RWPE1 (cell line): ENCODE measurements around the gene CARF.

Experiments used
- CTCF ChIA-PET: fragments of 350-600 bp; sonication (Branson Sonifier 250); formaldehyde crosslinking; extraction: SDS; loops from one replicate; lab custom pipeline; 2021; lab: Yijun Ruan, JAX
- POLR2A ChIA-PET: fragments of 400-600 bp; formaldehyde crosslinking; extraction: SDS; loops from one replicate; lab custom pipeline; 2020; ENCODE audit warnings: antibody characterized with exemption; ENCODE audit not compliant: low non-redundant PET; lab: Yijun Ruan, JAX
- DNase-seq: peaks from one replicate; pipeline ENCODE4 v3.0.0; 2012; ENCODE audit warnings: low spot score
- H3K27ac ChIP-seq: fragments of 450-650 bp; 2 replicates; pipeline ENCODE4 v1.5.1; 2017
- CTCF ChIP-seq: fragments of 450-650 bp; conservative IDR thresholded peaks from 2 replicates; pipeline ENCODE4 v1.5.1; 2017; ENCODE audit warnings: low read depth, mild to moderate bottlenecking

The CARF gene

GRCh38 chr2:202911512-202912341 lies at the start of gene CARF, which contains the start of gene WDR12:
CARF (plus strand) TSS chr2:202912275; CDS start chr2:202941903, 29,628 bp downstream.
WDR12 (minus strand) TSS chr2:202911673; CDS start chr2:202911476, 197 bp downstream.
- DNase-seq, result peak; percentile 92
- no peak for TF ChIP-seq CTCF
- H3K27ac ChIP-seq, result peak within 1 kb of the TSS; percentile 94
- CTCF ChIA-PET, result interaction anchor here (0.6 to 0.7 kb wide), 2 partner anchors 212 to 399 kb away, joined by 3 read pairs; no protein-coding TSS in a partner anchor
- POLR2A ChIA-PET, result no interaction called here

GRCh38 chr2:202870431-202871299 lies 41.4 kb upstream of the CARF start:
- peak overlapping the region; percentile 70 for H3K27ac ChIP-seq
- peak; percentile 81 for DNase-seq
- ChIA-PET POLR2A (no interaction called here), CTCF (interaction anchor here (0.6 to 1.5 kb wide), 4 partner anchors 10 to 297 kb away, joined by 3 to 5 read pairs (median 4); no protein-coding TSS in a partner anchor)
- peak; percentile 55 for TF ChIP-seq CTCF

DNA sequence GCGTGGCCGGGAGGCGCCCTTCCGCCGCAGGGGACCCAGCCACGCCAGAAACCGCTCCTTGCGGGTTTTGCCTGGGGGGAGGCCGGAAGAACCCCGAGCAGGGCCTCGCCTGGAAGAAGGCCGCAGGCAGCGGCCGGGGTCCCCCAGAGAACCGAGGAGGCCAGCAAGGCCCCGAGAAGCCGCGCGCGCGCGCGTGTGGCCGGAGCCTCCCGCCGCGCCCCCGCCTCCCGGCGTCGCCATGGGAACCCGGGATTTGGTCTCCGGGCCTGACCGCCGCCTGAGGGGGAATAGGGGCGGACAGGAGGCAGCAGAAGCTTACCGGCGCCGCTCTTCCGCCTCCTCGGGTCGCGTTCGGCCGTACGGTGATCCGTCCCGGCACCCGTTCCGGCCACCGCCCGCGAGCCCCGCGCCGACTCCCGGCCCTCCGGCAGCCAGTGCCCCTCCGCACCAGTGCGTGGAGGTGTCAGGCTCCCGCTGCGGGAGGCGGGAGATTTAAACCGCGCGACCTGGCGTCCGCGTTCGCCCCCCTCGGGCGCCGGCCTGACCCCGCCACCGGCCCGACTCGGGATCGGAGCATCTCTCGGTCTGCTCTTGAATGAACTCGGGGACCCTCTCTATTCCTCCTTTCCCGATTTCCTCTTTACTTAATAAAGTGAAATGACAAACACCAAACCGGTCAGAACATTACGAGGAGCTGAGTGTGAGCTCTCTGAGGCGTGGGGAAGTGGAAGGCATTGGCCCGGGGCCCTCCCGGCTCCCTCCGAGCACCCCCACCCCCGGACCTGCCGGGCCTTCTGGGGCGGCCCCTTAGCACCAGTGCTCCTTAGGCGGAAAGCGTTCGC lies 40.6 kb upstream of the CARF start, which contains the start of gene ICA1L:
ICA1L (minus strand) TSS at position 467 of the 842 bp plus-strand sequence. CDS start 42,757 bp downstream, outside the sequence.
- CTCF ChIA-PET, result interaction anchor here (0.6 to 1.5 kb wide), 2 partner anchors 10 to 282 kb away, joined by 4 to 5 read pairs; no protein-coding TSS in a partner anchor
- peak; percentile 46 for DNase-seq
- TF ChIP-seq CTCF, result no peak
- peak within 1 kb of the TSS; percentile 70 for H3K27ac ChIP-seq
- POLR2A ChIA-PET, result interaction anchor here (0.7 kb wide), 1 partner anchor 145 kb away, joined by 3 read pairs; no protein-coding TSS in a partner anchor

- TF ChIP-seq CTCF, result no peak
- ChIA-PET CTCF (no interaction called here), POLR2A (no interaction called here)
- no peak overlapping the region for H3K27ac ChIP-seq
- DNase-seq, result no peak
Measured at GRCh38 chr2:202877699-202878098, 34.4 kb upstream of the CARF start.

DNA sequence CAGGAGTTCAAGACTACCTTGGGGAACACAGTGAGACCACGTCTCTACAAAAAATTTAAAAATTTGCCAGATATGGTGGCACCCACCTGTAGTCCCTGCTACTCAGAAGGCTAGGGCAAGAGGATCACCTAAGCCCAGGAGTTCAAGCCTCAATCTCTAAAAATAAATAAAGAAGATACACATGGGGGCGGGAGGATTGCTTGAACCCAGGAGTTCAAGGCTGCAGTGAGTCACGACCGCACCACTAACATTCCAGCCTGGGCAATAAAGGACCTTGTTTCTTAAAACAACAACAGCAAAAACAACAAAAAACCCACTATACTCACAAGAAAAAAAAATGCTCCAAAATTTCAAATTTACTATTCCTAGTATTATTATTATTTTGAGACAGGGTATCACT lies 30.5 kb upstream of the CARF start:
- H3K27ac ChIP-seq, result no peak overlapping the region
- ChIA-PET CTCF (interaction anchor here (1.2 kb wide), 1 partner anchor 11 kb away, joined by 4 read pairs; no protein-coding TSS in a partner anchor), POLR2A (no interaction called here)
- no peak for TF ChIP-seq CTCF
- DNase-seq, result no peak
